HEK293T (cell line): Measurements from ENCODE around the gene ITGB8.
"Not testable (repeated sequence)": the region's sequence is repeated elsewhere in the genome, so short reads cannot be mapped to it uniquely, and the experiment has no call there.

ENCODE experiments used
- CTCF ChIA-PET: fragments of 350-600 bp; formaldehyde crosslinking; extraction: SDS; loops from one replicate; lab custom pipeline; 2021; ENCODE audit warnings: antibody characterized with exemption, inconsistent platforms; lab: Yijun Ruan, JAX
- POLR2A ChIA-PET: fragments of 350-600 bp; formaldehyde crosslinking; extraction: SDS; loops from one replicate; lab custom pipeline; 2020; ENCODE audit warnings: antibody characterized with exemption, inconsistent platforms; lab: Yijun Ruan, JAX
- DNase-seq: peaks from one replicate; pipeline ENCODE4 v3.0.0; 2012; ENCODE audit warnings: mixed read lengths; ENCODE audit errors: extremely low spot score
- ARNT ChIP-seq: fragments of 450-650 bp; IDR thresholded peaks from 2 replicates; pipeline ENCODE4 v1.6.1; 2017; ENCODE audit warnings: mild to moderate bottlenecking
- BHLHE40 ChIP-seq: fragments of 450-650 bp; IDR thresholded peaks from 2 replicates; pipeline ENCODE4 v1.6.1; 2016; ENCODE audit warnings: mild to moderate bottlenecking, moderate library complexity, borderline replicate concordance
- CTBP1 ChIP-seq: fragments of 450-650 bp; IDR thresholded peaks from 2 replicates; pipeline ENCODE4 v1.6.1; 2016; ENCODE audit warnings: borderline replicate concordance
- ELF4 ChIP-seq: fragments of 450-650 bp; IDR thresholded peaks from 2 replicates; pipeline ENCODE4 v1.6.1; 2017; ENCODE audit warnings: antibody characterized with exemption
- FOXA1 ChIP-seq: fragments of 450-650 bp; IDR thresholded peaks from 2 replicates; pipeline ENCODE4 v1.6.1; 2016; ENCODE audit warnings: mild to moderate bottlenecking
- FOXK2 ChIP-seq: fragments of 450-650 bp; IDR thresholded peaks from 2 replicates; pipeline ENCODE4 v1.6.1; 2016; ENCODE audit warnings: mild to moderate bottlenecking
- FOXM1 ChIP-seq: fragments of 450-650 bp; IDR thresholded peaks from 2 replicates; pipeline ENCODE4 v1.6.1; 2017; ENCODE audit warnings: mild to moderate bottlenecking, borderline replicate concordance
- HDGF ChIP-seq: fragments of 450-650 bp; IDR thresholded peaks from 2 replicates; pipeline ENCODE4 v1.6.1; 2017; ENCODE audit warnings: antibody characterized with exemption, borderline replicate concordance
- L3MBTL2 ChIP-seq: fragments of 450-650 bp; conservative IDR thresholded peaks from 2 replicates; pipeline ENCODE4 v1.6.1; 2016; ENCODE audit warnings: mild to moderate bottlenecking
- LEF1 ChIP-seq: fragments of 450-650 bp; IDR thresholded peaks from 2 replicates; pipeline ENCODE4 v1.6.1; 2017; ENCODE audit warnings: mild to moderate bottlenecking, borderline replicate concordance
- NFRKB ChIP-seq: fragments of 450-650 bp; IDR thresholded peaks from 2 replicates; pipeline ENCODE4 v1.6.1; 2016; ENCODE audit warnings: mild to moderate bottlenecking, moderate library complexity
- PKNOX1 ChIP-seq: fragments of 450-650 bp; IDR thresholded peaks from 2 replicates; pipeline ENCODE4 v1.6.1; 2016
- SP1 ChIP-seq: fragments of 450-650 bp; IDR thresholded peaks from 2 replicates; pipeline ENCODE4 v1.6.1; 2017
- SUZ12 ChIP-seq: fragments of 450-650 bp; IDR thresholded peaks from 2 replicates; pipeline ENCODE4 v1.6.1; 2016; ENCODE audit warnings: mild to moderate bottlenecking
- TARDBP ChIP-seq: fragments of 450-650 bp; IDR thresholded peaks from 2 replicates; pipeline ENCODE4 v1.6.1; 2016
- ZNF384 ChIP-seq: fragments of 450-650 bp; IDR thresholded peaks from 2 replicates; pipeline ENCODE4 v1.6.1; 2016

Gene ITGB8

GRCh38 chr7:20376796-20377195 lies 46.1 kb downstream of the ITGB8 start:
- no peak for TF ChIP-seq CTBP1
- TF ChIP-seq ARNT, result no peak
- TF ChIP-seq FOXM1, result no peak
- TF ChIP-seq SP1, result no peak
- TF ChIP-seq TARDBP, result no peak
- TF ChIP-seq L3MBTL2, result no peak
- no peak for TF ChIP-seq ELF4
- TF ChIP-seq LEF1, result no peak
- TF ChIP-seq FOXA1, result no peak
- TF ChIP-seq HDGF, result no peak
- no peak for TF ChIP-seq SUZ12
- no peak for TF ChIP-seq PKNOX1
- CTCF ChIA-PET, result no interaction called here
- POLR2A ChIA-PET, result no interaction called here
- no peak for DNase-seq

GRCh38 chr7:20381406-20382034 lies 50.8 kb downstream of the ITGB8 start:
- CTCF ChIA-PET, result no interaction called here
- no peak for DNase-seq
- POLR2A ChIA-PET, result no interaction called here
- no peak for TF ChIP-seq FOXK2
- TF ChIP-seq NFRKB, result no peak
- TF ChIP-seq TARDBP, result no peak
- no peak for TF ChIP-seq ELF4
- TF ChIP-seq FOXA1, result no peak
- no peak for TF ChIP-seq LEF1
- TF ChIP-seq ARNT, result no peak
- no peak for TF ChIP-seq HDGF
- TF ChIP-seq CTBP1, result no peak
- no peak for TF ChIP-seq PKNOX1
- no peak for TF ChIP-seq SUZ12
- TF ChIP-seq FOXM1, result no peak
- TF ChIP-seq BHLHE40, result no peak
- no peak for TF ChIP-seq SP1
- TF ChIP-seq L3MBTL2, result no peak
- no peak for TF ChIP-seq ZNF384

GRCh38 chr7:20383351-20383750 lies 52.7 kb downstream of the ITGB8 start:
- no peak for DNase-seq
- POLR2A ChIA-PET, result no interaction called here
- CTCF ChIA-PET, result no interaction called here
- TF ChIP-seq SUZ12 (no peak), FOXM1 (no peak), CTBP1 (no peak), L3MBTL2 (no peak), ZNF384 (no peak), TARDBP (no peak), BHLHE40 (no peak), HDGF (no peak), FOXK2 (no peak), FOXA1 (no peak), LEF1 (no peak), ELF4 (no peak), ARNT (no peak), PKNOX1 (no peak), NFRKB (no peak), SP1 (no peak)

- ChIA-PET POLR2A (no interaction called here), CTCF (no interaction called here)
- no peak for TF ChIP-seq SP1
- no peak for TF ChIP-seq SUZ12
- no peak for TF ChIP-seq LEF1
- TF ChIP-seq FOXM1, result no peak
- DNase-seq, result no peak
Measured at GRCh38 chr7:20385126-20385525, 54.4 kb downstream of the ITGB8 start.

- POLR2A ChIA-PET, result no interaction called here
- TF ChIP-seq SUZ12, result no peak
- no peak for TF ChIP-seq FOXA1
- no peak for TF ChIP-seq PKNOX1
- TF ChIP-seq SP1, result no peak
- no peak for TF ChIP-seq L3MBTL2
- CTCF ChIA-PET, result no interaction called here
Measured at GRCh38 chr7:20388084-20388483, 57.4 kb downstream of the ITGB8 start.

GRCh38 chr7:20389192-20389591 lies 58.5 kb downstream of the ITGB8 start:
- POLR2A ChIA-PET, CTCF ChIA-PET, DNase-seq: not testable (repeated sequence)

More at GRCh38 chr7:20388084-20388483, 57.4 kb downstream of the ITGB8 start:
- no peak for DNase-seq
